GM23338 (cell line): ENCODE results near the gene TRABD2A.
"Not testable (repeated sequence)": the region's sequence is repeated elsewhere in the genome, so short reads cannot be mapped to it uniquely, and the experiment has no call there.

ENCODE experiments used
- CTCF ChIP-seq, 2 experiments: fragments of 200-600 bp in 1 of 2; sonication (generic) in 1 of 2; conservative IDR thresholded peaks; 2 replicates each; pipeline versions ENCODE4 v1.5.1 to v1.6.1; 2016 to 2017; ENCODE audit warnings: antibody characterized with exemption in 2 of 2, low read depth in 2 of 2, mild to moderate bottlenecking in 2 of 2, moderate library complexity in 1 of 2
- EZH2 ChIP-seq: fragments of 200-600 bp; sonication (generic); IDR thresholded peaks from one replicate; pipeline ENCODE4 v1.8.0; 2017; ENCODE audit warnings: antibody characterized with exemption, mild to moderate bottlenecking, low read depth; ENCODE audit not compliant: unreplicated experiment
- EZH2phosphoT487 ChIP-seq: fragments of 200-600 bp; sonication (generic); IDR thresholded peaks from one replicate; pipeline ENCODE4 v1.8.1; 2018; ENCODE audit warnings: antibody characterized with exemption; ENCODE audit not compliant: unreplicated experiment
- POLR2AphosphoS5 ChIP-seq: IDR thresholded peaks from 2 replicates; pipeline ENCODE4 v1.6.1; 2016; ENCODE audit warnings: antibody characterized with exemption, low read depth
- REST ChIP-seq: IDR thresholded peaks from one replicate; pipeline ENCODE4 v1.6.1; 2018; ENCODE audit warnings: antibody characterized with exemption; ENCODE audit not compliant: unreplicated experiment

GRCh38 chr2:84868327-84868726 lies 12.6 kb downstream of the TRABD2A start:
- TF ChIP-seq CTCF (conservative IDR thresholded peaks at IDR 0.05; ENCODE audit: low read depth in 2 of 2); POLR2AphosphoS5; EZH2phosphoT487; EZH2; REST: not testable (repeated sequence)
